Brain microvascular endothelial cell (primary cell): ENCODE measurements around the gene CD248.
A peak's percentile ranks its signal among the peaks of the same experiment; 100 is the strongest.
"Not testable (repeated sequence)": the region's sequence is repeated elsewhere in the genome, so short reads cannot be mapped to it uniquely, and the experiment has no call there.

Experiments
- DNase-seq: peaks from one replicate; pipeline ENCODE4 v3.0.0-alpha.2; 2020
- H3K27ac ChIP-seq: fragments of 250-450 bp; sonication (Bioruptor Pico); 2 replicates; pipeline ENCODE4 v1.5.1; 2020; ENCODE audit warnings: mild to moderate bottlenecking, moderate library complexity
- H3K27me3 ChIP-seq: fragments of 250-450 bp; sonication (Bioruptor Pico); replicated peaks from 2 replicates; pipeline ENCODE4 v1.5.1; 2020; ENCODE audit warnings: mild to moderate bottlenecking
- H3K36me3 ChIP-seq: fragments of 250-450 bp; sonication (Bioruptor Pico); replicated peaks from 2 replicates; pipeline ENCODE4 v1.5.1; 2020; ENCODE audit warnings: mild to moderate bottlenecking
- H3K4me3 ChIP-seq: 2 replicates; pipeline ENCODE4 v1.5.1; 2011; ENCODE audit warnings: low read depth, mild to moderate bottlenecking, control low read depth, low read length, moderate library complexity
- CTCF ChIP-seq: IDR thresholded peaks from 2 replicates; pipeline ENCODE4 v1.5.1; 2011; ENCODE audit warnings: low read depth, mild to moderate bottlenecking, moderate library complexity, low read length, control low read depth, inconsistent platforms; ENCODE audit errors: missing control alignments
- in situ Hi-C: cut with HindIII; loops from 2 replicates; pipeline ENCODE4 v1.10.0; 2017; ENCODE audit warnings: low sequenced_read_pairs, low pct_ligation_motif_present

Gene CD248

GRCh38 chr11:66314186-66314501 lies 2.7 kb downstream of the CD248 start:
- no peak for TF ChIP-seq CTCF
- Histone ChIP-seq H3K27ac (peak overlapping the region; percentile 97), H3K27me3 (no peaks in the 10 kb centered on the region), H3K4me3 (peak overlapping the region; percentile 54), H3K36me3 (no peaks in the 10 kb centered on the region)
- in situ Hi-C loops, result no loop called here
- DNase-seq, result no peak

- H3K27ac ChIP-seq, result peak overlapping the region; percentile 97
- H3K27me3 ChIP-seq, result no peaks in the 10 kb centered on the region
- in situ Hi-C loops, result no loop called here
- H3K36me3 ChIP-seq, result no peaks in the 10 kb centered on the region
- peak; percentile 58 for TF ChIP-seq CTCF
- peak overlapping the region; percentile 54 for H3K4me3 ChIP-seq
- no peak for DNase-seq
Observed at GRCh38 chr11:66313321-66314185, 3.3 kb downstream of the CD248 start.

- peak; percentile 99 for DNase-seq
- Histone ChIP-seq H3K27ac (peak overlapping the region; percentile 97), H3K36me3 (no peaks in the 10 kb centered on the region), H3K4me3 (peak overlapping the region; percentile 66), H3K27me3 (no peaks in the 10 kb centered on the region)
- in situ Hi-C loops, result no loop called here
- TF ChIP-seq CTCF, result no peak
Observed at GRCh38 chr11:66312549-66313320, 4.1 kb downstream of the CD248 start.

- Histone ChIP-seq H3K36me3 (no peaks in the 10 kb centered on the region), H3K27ac (peak overlapping the region; percentile 57), H3K4me3 (peak overlapping the region; percentile 66), H3K27me3 (no peaks in the 10 kb centered on the region)
- TF ChIP-seq CTCF, result peak; percentile 97
- DNase-seq, result peak; percentile 84
- in situ Hi-C loops, result no loop called here
Observed at GRCh38 chr11:66311965-66312548, 4.8 kb downstream of the CD248 start.

- DNase-seq, result no peak
- TF ChIP-seq CTCF, result no peak
- peak overlapping the region; percentile 57 for H3K27ac ChIP-seq
Observed at GRCh38 chr11:66311470-66311964, 5.3 kb downstream of the CD248 start.

GRCh38 chr11:66310803-66311440 lies 5.9 kb downstream of the CD248 start:
- H3K27ac ChIP-seq, in situ Hi-C loops, DNase-seq, H3K36me3 ChIP-seq, H3K4me3 ChIP-seq, H3K27me3 ChIP-seq: not testable (repeated sequence)

More at GRCh38 chr11:66311470-66311964, 5.3 kb downstream of the CD248 start:
- H3K36me3 ChIP-seq, result no peaks in the 10 kb centered on the region
- no peaks in the 10 kb centered on the region for H3K27me3 ChIP-seq
- in situ Hi-C loops, result no loop called here
- H3K4me3 ChIP-seq, result peak overlapping the region; percentile 66
